Measurements from ENCODE around the gene SMAD7. TPM values are rescaled to one million over a fixed set of nuclear protein-coding genes. Genes with fewer than 3 reads are reported as not detected.

SMAD7 gene
- total RNA-seq, 1 experiment from 2014 or later, result 12.0 TPM

DNA sequence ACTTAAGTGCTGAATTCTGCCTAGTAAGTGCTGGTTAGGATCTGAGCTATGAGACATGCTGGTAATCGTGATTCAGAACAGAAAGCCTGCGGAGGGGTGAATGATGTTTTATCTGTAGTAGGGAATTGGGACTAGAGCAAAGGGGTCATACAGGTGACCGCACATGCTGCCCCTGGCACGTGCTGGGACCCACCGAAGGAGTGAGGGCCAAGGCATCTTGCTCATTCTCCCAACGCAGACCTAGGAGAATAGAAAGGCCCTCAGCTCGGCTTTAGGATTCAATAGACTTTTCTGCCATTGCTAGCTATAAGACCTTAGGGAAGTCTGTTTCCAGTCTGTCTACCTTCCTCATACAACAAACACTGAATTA lies 8.8 kb upstream of the SMAD7 start:
- no TSS peak for BruUV-seq (replicated peaks)

DNA sequence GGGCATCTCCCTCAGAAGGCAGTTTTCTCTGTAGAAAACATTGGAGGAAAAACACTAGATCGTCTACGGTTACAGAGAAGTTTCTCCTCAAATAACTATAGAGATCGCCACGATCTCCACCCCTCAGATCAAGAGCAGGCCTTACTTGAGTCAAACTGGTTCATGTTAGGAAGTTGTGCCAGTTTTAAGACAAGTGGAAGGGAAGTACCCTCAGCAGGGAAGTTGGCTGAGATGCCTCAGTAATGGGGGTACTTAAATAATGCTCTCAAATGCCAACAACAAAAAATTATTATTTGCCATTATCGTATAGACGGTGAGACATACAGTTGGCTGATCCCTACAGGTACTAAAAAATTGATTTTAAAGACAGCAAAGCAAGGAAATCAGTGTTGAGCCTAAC lies 8.2 kb upstream of the SMAD7 start:
- Histone ChIP-seq H3K9me3 (ENCODE audit: low read depth, low read length, poor library complexity, severe bottlenecking) (no peaks in the 10 kb centered on the region), H3K27ac (ENCODE audit: low read depth, low read length, poor library complexity, severe bottlenecking) (no peak overlapping the region), H3K4me1 (ENCODE audit: insufficient read depth, low read length, poor library complexity, severe bottlenecking) (peaks cover 21% of the 10 kb centered on the region), H3K36me3 (ENCODE audit: insufficient read depth, low read length, poor library complexity, severe bottlenecking) (no peaks in the 10 kb centered on the region), H3K27me3 (replicated peaks; ENCODE audit: insufficient read depth, low read depth, low read length, poor library complexity) (no peaks in the 10 kb centered on the region), H3K4me3 (ENCODE audit: low read depth, low read length, poor library complexity, severe bottlenecking) (no peak overlapping the region)
- ChIA-PET POLR2A (ENCODE audit: low non-redundant PET) (no interaction called here), CTCF (no interaction called here)
- intact Hi-C loops (cut with micrococcal nuclease; ENCODE audit: unreplicated experiment), result no loop called here
- peak; percentile 64 for DNase-seq (ENCODE audit: low spot score)
- no peak for TF ChIP-seq EZH2 (IDR thresholded peaks at IDR 0.05; ENCODE audit: borderline replicate concordance, low read depth, low read length, poor library complexity, severe bottlenecking)
- BruUV-seq (replicated peaks), result no TSS peak

More for the DNA sequence above, 8.8 kb upstream of the SMAD7 start:
- ChIA-PET CTCF (no interaction called here), POLR2A (ENCODE audit: low non-redundant PET) (interaction anchor here (0.6 kb wide), 1 partner anchor 500 kb away, joined by 16 read pairs; no protein-coding TSS in a partner anchor)
- H3K27ac ChIP-seq (ENCODE audit: low read depth, low read length, poor library complexity, severe bottlenecking), result no peak overlapping the region
- DNase-seq (ENCODE audit: low spot score), result no peak
- H3K4me3 ChIP-seq (ENCODE audit: low read depth, low read length, poor library complexity, severe bottlenecking), result no peak overlapping the region
- no peaks in the 10 kb centered on the region for H3K36me3 ChIP-seq (ENCODE audit: insufficient read depth, low read length, poor library complexity, severe bottlenecking)
- H3K4me1 ChIP-seq (ENCODE audit: insufficient read depth, low read length, poor library complexity, severe bottlenecking), result peaks cover 22% of the 10 kb centered on the region
- no peaks in the 10 kb centered on the region for H3K9me3 ChIP-seq (ENCODE audit: low read depth, low read length, poor library complexity, severe bottlenecking)
- intact Hi-C loops (cut with micrococcal nuclease; ENCODE audit: unreplicated experiment), result no loop called here
- TF ChIP-seq, protein P1, sequence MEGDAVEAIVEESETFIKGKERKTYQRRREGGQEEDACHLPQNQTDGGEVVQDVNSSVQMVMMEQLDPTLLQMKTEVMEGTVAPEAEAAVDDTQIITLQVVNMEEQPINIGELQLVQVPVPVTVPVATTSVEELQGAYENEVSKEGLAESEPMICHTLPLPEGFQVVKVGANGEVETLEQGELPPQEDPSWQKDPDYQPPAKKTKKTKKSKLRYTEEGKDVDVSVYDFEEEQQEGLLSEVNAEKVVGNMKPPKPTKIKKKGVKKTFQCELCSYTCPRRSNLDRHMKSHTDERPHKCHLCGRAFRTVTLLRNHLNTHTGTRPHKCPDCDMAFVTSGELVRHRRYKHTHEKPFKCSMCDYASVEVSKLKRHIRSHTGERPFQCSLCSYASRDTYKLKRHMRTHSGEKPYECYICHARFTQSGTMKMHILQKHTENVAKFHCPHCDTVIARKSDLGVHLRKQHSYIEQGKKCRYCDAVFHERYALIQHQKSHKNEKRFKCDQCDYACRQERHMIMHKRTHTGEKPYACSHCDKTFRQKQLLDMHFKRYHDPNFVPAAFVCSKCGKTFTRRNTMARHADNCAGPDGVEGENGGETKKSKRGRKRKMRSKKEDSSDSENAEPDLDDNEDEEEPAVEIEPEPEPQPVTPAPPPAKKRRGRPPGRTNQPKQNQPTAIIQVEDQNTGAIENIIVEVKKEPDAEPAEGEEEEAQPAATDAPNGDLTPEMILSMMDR (conservative IDR thresholded peaks at IDR 0.05; ENCODE audit: low read depth, low read length), result no peak
- TF ChIP-seq EZH2 (IDR thresholded peaks at IDR 0.05; ENCODE audit: borderline replicate concordance, low read depth, low read length, poor library complexity, severe bottlenecking), result no peak
- H3K27me3 ChIP-seq (replicated peaks; ENCODE audit: insufficient read depth, low read depth, low read length, poor library complexity), result no peaks in the 10 kb centered on the region

DNA sequence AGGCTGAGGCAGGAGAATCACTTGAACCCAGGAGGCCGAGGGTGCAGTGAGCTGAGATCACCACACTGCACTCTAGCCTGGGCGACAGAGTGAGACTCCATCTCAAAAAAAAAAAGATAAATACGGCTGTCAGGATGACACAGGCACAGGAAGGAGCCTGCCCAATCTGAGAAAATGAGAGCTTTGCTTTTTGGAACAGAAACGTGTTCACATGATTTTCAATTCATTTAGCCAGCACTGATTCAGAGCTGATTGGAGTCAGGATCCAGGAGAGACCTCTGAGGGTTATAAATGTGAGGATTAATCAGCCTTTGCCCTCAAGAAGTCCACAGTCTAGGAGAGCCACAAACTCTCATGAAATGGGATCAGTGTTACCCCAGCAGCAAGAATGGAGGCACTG lies 6.9 kb upstream of the SMAD7 start:
- TF ChIP-seq, protein P1 (conservative IDR thresholded peaks at IDR 0.05; ENCODE audit: low read depth, low read length), result no peak
- TF ChIP-seq EZH2 (IDR thresholded peaks at IDR 0.05; ENCODE audit: borderline replicate concordance, low read depth, low read length, poor library complexity, severe bottlenecking), result no peak
- CTCF ChIA-PET, result no interaction called here
- H3K27me3 ChIP-seq (replicated peaks; ENCODE audit: insufficient read depth, low read depth, low read length, poor library complexity), result no peaks in the 10 kb centered on the region
- no peak overlapping the region for H3K4me3 ChIP-seq (ENCODE audit: low read depth, low read length, poor library complexity, severe bottlenecking)
- POLR2A ChIA-PET (ENCODE audit: low non-redundant PET), result interaction anchor here (0.6 kb wide), 1 partner anchor 880 kb away, joined by 3 read pairs; no protein-coding TSS in a partner anchor
- no peaks in the 10 kb centered on the region for H3K9me3 ChIP-seq (ENCODE audit: low read depth, low read length, poor library complexity, severe bottlenecking)
- peaks cover 12% of the 10 kb centered on the region for H3K4me1 ChIP-seq (ENCODE audit: insufficient read depth, low read length, poor library complexity, severe bottlenecking)
- DNase-seq (ENCODE audit: low spot score), result no peak
- intact Hi-C loops (cut with micrococcal nuclease; ENCODE audit: unreplicated experiment), result no loop called here
- no TSS peak for BruUV-seq (replicated peaks)
- H3K27ac ChIP-seq (ENCODE audit: low read depth, low read length, poor library complexity, severe bottlenecking), result no peak overlapping the region
- no peaks in the 10 kb centered on the region for H3K36me3 ChIP-seq (ENCODE audit: insufficient read depth, low read length, poor library complexity, severe bottlenecking)

DNA sequence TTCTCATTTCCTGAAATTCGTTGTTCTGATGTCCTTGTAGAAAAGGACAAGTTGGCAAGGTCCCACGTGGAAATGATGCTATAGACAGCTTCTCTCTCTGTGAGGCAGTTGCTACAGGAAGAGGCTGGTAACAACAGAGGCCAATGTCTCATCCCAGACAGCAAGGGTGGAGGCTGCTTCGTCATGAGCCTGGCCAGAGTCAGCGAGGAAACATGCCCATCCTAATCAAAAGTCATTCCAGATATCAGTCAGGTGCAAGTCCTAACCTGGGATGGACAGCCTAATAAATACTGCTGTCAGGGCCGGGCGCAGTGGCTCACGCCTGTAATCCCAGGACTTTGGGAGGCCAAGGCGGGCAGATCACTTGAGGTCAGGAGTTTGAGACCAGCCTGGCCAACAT lies 6.4 kb upstream of the SMAD7 start:
- ChIA-PET CTCF (no interaction called here), POLR2A (ENCODE audit: low non-redundant PET) (interaction anchor here (0.6 kb wide), 1 partner anchor 880 kb away, joined by 3 read pairs; no protein-coding TSS in a partner anchor)
- no peak overlapping the region for H3K27ac ChIP-seq (ENCODE audit: low read depth, low read length, poor library complexity, severe bottlenecking)
- BruUV-seq (replicated peaks), result no TSS peak
- H3K9me3 ChIP-seq (ENCODE audit: low read depth, low read length, poor library complexity, severe bottlenecking), result no peaks in the 10 kb centered on the region
- peaks cover 12% of the 10 kb centered on the region for H3K4me1 ChIP-seq (ENCODE audit: insufficient read depth, low read length, poor library complexity, severe bottlenecking)
- H3K36me3 ChIP-seq (ENCODE audit: insufficient read depth, low read length, poor library complexity, severe bottlenecking), result no peaks in the 10 kb centered on the region
- no peak overlapping the region for H3K4me3 ChIP-seq (ENCODE audit: low read depth, low read length, poor library complexity, severe bottlenecking)
- no peaks in the 10 kb centered on the region for H3K27me3 ChIP-seq (replicated peaks; ENCODE audit: insufficient read depth, low read depth, low read length, poor library complexity)
- TF ChIP-seq, protein P1 (conservative IDR thresholded peaks at IDR 0.05; ENCODE audit: low read depth, low read length), result no peak
- TF ChIP-seq EZH2 (IDR thresholded peaks at IDR 0.05; ENCODE audit: borderline replicate concordance, low read depth, low read length, poor library complexity, severe bottlenecking), result no peak
- DNase-seq (ENCODE audit: low spot score), result no peak
- intact Hi-C loops (cut with micrococcal nuclease; ENCODE audit: unreplicated experiment), result no loop called here

Data from A673 (cell line).